ENCODE results near the gene CACNA2D3.

DNA sequence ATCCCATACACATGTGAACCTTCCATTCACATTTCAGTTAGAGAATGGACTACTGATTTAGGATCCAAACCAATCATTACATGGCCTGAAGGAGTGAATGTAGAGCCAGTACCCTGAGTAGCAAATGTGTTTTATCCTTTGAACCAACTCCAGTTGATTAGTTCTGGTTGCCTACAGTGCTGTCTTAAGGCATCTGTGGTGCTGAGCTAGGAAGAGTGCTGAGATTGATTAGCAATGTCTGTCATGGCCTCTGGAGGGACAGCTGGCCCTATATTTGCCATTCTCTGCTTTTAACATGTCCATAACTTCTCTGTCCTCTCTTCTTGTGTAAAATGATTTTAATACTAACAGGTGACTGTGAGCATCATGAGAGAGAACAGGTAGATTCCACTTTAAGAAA lies 794.4 kb downstream of the CACNA2D3 start:
- TF ChIP-seq MAX (IDR thresholded peaks at IDR 0.05), result no peak
- TF ChIP-seq SMC3 (IDR thresholded peaks at IDR 0.05), result no peak

Measured in A549 (cell line).